ENCODE measurements around the gene GRAMD4. TPM values are rescaled to one million over a fixed set of nuclear protein-coding genes. Genes with fewer than 3 reads are reported as not detected.

GRAMD4 gene
- total and polyA plus RNA-seq, 10 of the 15 experiments (the other 5 are each of a cell fraction or from before 2014, with no cell fraction given): 0.21 to 45.5 (median 10.6) TPM

GRCh38 chr22:46639843-46640242 is 19.7 kb downstream of the GRAMD4 start:
- intact Hi-C loops (cut with micrococcal nuclease; ENCODE audit: unreplicated experiment): no loop called here
- H3K9ac ChIP-seq (ENCODE audit: control insufficient read depth, insufficient read depth, low read length): no peak overlapping the region
- H3K4me3 ChIP-seq: no peak overlapping the region
- WGBS (ENCODE audit: insufficient coverage, insufficient replicate concordance, low lambda C conversion rate, missing lambda C conversion rate): 94% methylated on average over 11 of the region's 11 CpGs
- ChIA-PET RAD21 (ENCODE audit: unreplicated experiment) (no interaction called here), CTCF (interaction anchor here (1.9 kb wide), 1 partner anchor 76 kb away, joined by 9 read pairs; no protein-coding TSS in a partner anchor), SMC1A (ENCODE audit: uncharacterized antibody, unreplicated experiment) (interaction anchor here (1.2 kb wide), 1 partner anchor 76 kb away, joined by 4 read pairs; no protein-coding TSS in a partner anchor), POLR2A (no interaction called here)
- DNase-seq (ENCODE audit: low read depth, low spot score): no peak
- FAIRE-seq: no peak
- no peak for TF ChIP-seq JUNB (IDR thresholded peaks at IDR 0.05)
- no peak for TF ChIP-seq BACH1 (IDR thresholded peaks at IDR 0.05; ENCODE audit: borderline replicate concordance)
- no peak for TF ChIP-seq POU2F2 (IDR thresholded peaks at IDR 0.05; ENCODE audit: borderline replicate concordance, low read depth, low read length)
- no peak for TF ChIP-seq ZBTB40 (IDR thresholded peaks at IDR 0.05; ENCODE audit: borderline replicate concordance)
- no peak for TF ChIP-seq ZNF217 (IDR thresholded peaks at IDR 0.05)
- TF ChIP-seq SUPT20H (IDR thresholded peaks at IDR 0.05; ENCODE audit: borderline replicate concordance, control insufficient read depth, low read depth, low read length): no peak
- no peak for TF ChIP-seq GATAD2B (conservative IDR thresholded peaks at IDR 0.05; ENCODE audit: low read depth)
- no peak for TF ChIP-seq JUND (IDR thresholded peaks at IDR 0.05; ENCODE audit: low read depth, low read length)
- TF ChIP-seq RFX5 (IDR thresholded peaks at IDR 0.05; ENCODE audit: low read depth, low read length): no peak
- TF ChIP-seq SP1 (IDR thresholded peaks at IDR 0.05; ENCODE audit: low read depth, low read length): no peak
- no peak for TF ChIP-seq CREB1 (IDR thresholded peaks at IDR 0.05; ENCODE audit: low read depth)
- no peak for TF ChIP-seq NRF1 (conservative IDR thresholded peaks at IDR 0.05; ENCODE audit: low read depth, low read length)
- no peaks in the 10 kb centered on the region for H3K9me3 ChIP-seq (replicated peaks; ENCODE audit: control insufficient read depth, insufficient read depth, low read length)
- H3K79me2 ChIP-seq (ENCODE audit: control insufficient read depth, insufficient read depth, low read length): no peaks in the 10 kb centered on the region; the same call in 1 of the 2 replicates
- ATAC-seq: no peak
- no peaks in the 10 kb centered on the region for H3K4me1 ChIP-seq (ENCODE audit: control insufficient read depth, insufficient read depth, low read length)
- H3K27ac ChIP-seq (ENCODE audit: control insufficient read depth, insufficient read depth): no peak overlapping the region
- no peaks in the 10 kb centered on the region for H4K20me1 ChIP-seq (ENCODE audit: control insufficient read depth, insufficient read depth)
- in situ Hi-C loops (cut with MboI): no loop called here
- H3K27me3 ChIP-seq (replicated peaks in 1 of 2; ENCODE audit: control insufficient read depth in 2 of 2, insufficient read depth in 2 of 2, low read length in 1 of 2): no peaks in the 10 kb centered on the region
- no peak overlapping the region for H2AFZ ChIP-seq (ENCODE audit: control insufficient read depth, low read depth, low read length)
- H3K36me3 ChIP-seq (ENCODE audit: control insufficient read depth in 2 of 2, insufficient read depth in 2 of 2, low read length in 1 of 2): peaks cover 0 to 7% of the 10 kb centered on the region in 2 experiments; a peak in 3 of 4 replicates
- no peak overlapping the region for H3K4me2 ChIP-seq (ENCODE audit: control insufficient read depth, insufficient read depth)
- no TSS peak for BruUV-seq (replicated peaks)
